ENCODE results near the gene NAA80.

Gene NAA80

GRCh38 chr3:50268703-50269451 lies 30.3 kb downstream of the NAA80 start, which contains the start of gene SEMA3B:
TSS of gene SEMA3B (plus strand) at chr3:50269147. CDS start at chr3:50269241, 94 bp downstream.
- no peaks in the 10 kb centered on the region for H3K9me3 ChIP-seq (ENCODE audit: control insufficient read depth, low read length)
- peak within 1 kb of the TSS; percentile 41 for H2AFZ ChIP-seq
- peaks cover 8% of the 10 kb centered on the region for H3K79me2 ChIP-seq
- H3K27me3 ChIP-seq (ENCODE audit: control insufficient read depth, insufficient read depth, low read length), result no peaks in the 10 kb centered on the region
- TF ChIP-seq CTCF (IDR thresholded peaks at IDR 0.05), result no peak
- peaks cover 88% of the 10 kb centered on the region for H3K4me1 ChIP-seq
- peak within 1 kb of the TSS; percentile 35 for H3K9ac ChIP-seq
- H3K36me3 ChIP-seq (ENCODE audit: control insufficient read depth, insufficient read depth, low read length), result no peaks in the 10 kb centered on the region
- H3K4me2 ChIP-seq (ENCODE audit: low read length), result peak within 1 kb of the TSS; percentile 63
- H3K27ac ChIP-seq, result peak within 1 kb of the TSS; percentile 98
- H3K4me3 ChIP-seq (ENCODE audit: low read depth, low read length), result peak within 1 kb of the TSS; percentile 38

- no peak overlapping the region for H3K4me2 ChIP-seq (ENCODE audit: low read length)
- H3K4me3 ChIP-seq (ENCODE audit: low read depth, low read length), result no peak overlapping the region
- no peaks in the 10 kb centered on the region for H3K9me3 ChIP-seq (ENCODE audit: control insufficient read depth, low read length)
- no peaks in the 10 kb centered on the region for H3K27me3 ChIP-seq (ENCODE audit: control insufficient read depth, insufficient read depth, low read length)
- no peak for TF ChIP-seq CTCF (IDR thresholded peaks at IDR 0.05)
- H2AFZ ChIP-seq, result no peak overlapping the region
- H3K9ac ChIP-seq, result no peak overlapping the region
- H3K36me3 ChIP-seq (ENCODE audit: control insufficient read depth, insufficient read depth, low read length), result no peaks in the 10 kb centered on the region
- H3K79me2 ChIP-seq, result peaks cover 7% of the 10 kb centered on the region
- H3K27ac ChIP-seq, result peak overlapping the region; percentile 98
- H3K4me1 ChIP-seq, result peaks cover 86% of the 10 kb centered on the region
Measured at GRCh38 chr3:50268276-50268675, 30.9 kb downstream of the NAA80 start.

GRCh38 chr3:50267280-50267913 lies 31.8 kb downstream of the NAA80 start:
- no peaks in the 10 kb centered on the region for H3K36me3 ChIP-seq (ENCODE audit: control insufficient read depth, insufficient read depth, low read length)
- H3K9me3 ChIP-seq (ENCODE audit: control insufficient read depth, low read length), result no peaks in the 10 kb centered on the region
- H3K4me3 ChIP-seq (ENCODE audit: low read depth, low read length), result peak overlapping the region; percentile 65
- peak overlapping the region; percentile 98 for H3K27ac ChIP-seq
- no peak overlapping the region for H3K9ac ChIP-seq
- H3K27me3 ChIP-seq (ENCODE audit: control insufficient read depth, insufficient read depth, low read length), result no peaks in the 10 kb centered on the region
- H3K4me1 ChIP-seq, result peaks cover 80% of the 10 kb centered on the region
- H3K79me2 ChIP-seq, result peaks cover 7% of the 10 kb centered on the region
- H3K4me2 ChIP-seq (ENCODE audit: low read length), result peak overlapping the region; percentile 73
- H2AFZ ChIP-seq, result peak overlapping the region; percentile 53
- TF ChIP-seq CTCF (IDR thresholded peaks at IDR 0.05), result no peak

GRCh38 chr3:50266836-50267235 lies 32.4 kb downstream of the NAA80 start:
- no peaks in the 10 kb centered on the region for H3K9me3 ChIP-seq (ENCODE audit: control insufficient read depth, low read length)
- no peak overlapping the region for H3K9ac ChIP-seq
- peak overlapping the region; percentile 98 for H3K27ac ChIP-seq
- TF ChIP-seq CTCF (IDR thresholded peaks at IDR 0.05), result no peak
- H3K27me3 ChIP-seq (ENCODE audit: control insufficient read depth, insufficient read depth, low read length), result no peaks in the 10 kb centered on the region
- peaks cover 74% of the 10 kb centered on the region for H3K4me1 ChIP-seq
- peak overlapping the region; percentile 65 for H3K4me3 ChIP-seq (ENCODE audit: low read depth, low read length)
- no peak overlapping the region for H2AFZ ChIP-seq
- peaks cover 7% of the 10 kb centered on the region for H3K79me2 ChIP-seq
- peak overlapping the region; percentile 73 for H3K4me2 ChIP-seq (ENCODE audit: low read length)
- no peaks in the 10 kb centered on the region for H3K36me3 ChIP-seq (ENCODE audit: control insufficient read depth, insufficient read depth, low read length)

Data from parathyroid adenoma (tissue), 2 donors.